ENCODE results near the gene NEURL1.

Gene NEURL1

DNA sequence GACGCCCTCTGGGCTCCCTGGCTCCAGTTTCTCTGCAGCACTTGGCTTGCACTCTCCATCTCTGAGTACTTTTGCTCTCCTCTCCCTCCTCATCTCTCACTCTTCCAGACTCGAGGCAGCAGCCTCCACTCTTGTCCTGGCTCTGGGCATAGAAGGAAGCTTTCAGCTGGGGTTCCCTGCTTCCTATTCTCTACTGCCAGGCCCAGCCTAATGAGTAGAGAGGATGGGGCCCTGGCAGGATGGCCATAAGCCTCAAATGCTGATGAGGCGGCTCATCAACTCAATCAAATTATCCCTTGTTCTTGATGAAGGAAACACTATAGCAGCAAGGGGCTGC, 55.8 kb downstream of the NEURL1 start:
- no peaks in the 10 kb centered on the region for H3K27me3 ChIP-seq
- no peak overlapping the region for H3K27ac ChIP-seq
- no peaks in the 10 kb centered on the region for H3K36me3 ChIP-seq
- no peak for DNase-seq
- H3K4me1 ChIP-seq = no peaks in the 10 kb centered on the region
- intact Hi-C loops (cut with DNase I; ENCODE audit: low total_unique reads) = no loop called here
- no peaks in the 10 kb centered on the region for H3K9me3 ChIP-seq
- H3K4me3 ChIP-seq = no peak overlapping the region
- TF ChIP-seq, protein P1, sequence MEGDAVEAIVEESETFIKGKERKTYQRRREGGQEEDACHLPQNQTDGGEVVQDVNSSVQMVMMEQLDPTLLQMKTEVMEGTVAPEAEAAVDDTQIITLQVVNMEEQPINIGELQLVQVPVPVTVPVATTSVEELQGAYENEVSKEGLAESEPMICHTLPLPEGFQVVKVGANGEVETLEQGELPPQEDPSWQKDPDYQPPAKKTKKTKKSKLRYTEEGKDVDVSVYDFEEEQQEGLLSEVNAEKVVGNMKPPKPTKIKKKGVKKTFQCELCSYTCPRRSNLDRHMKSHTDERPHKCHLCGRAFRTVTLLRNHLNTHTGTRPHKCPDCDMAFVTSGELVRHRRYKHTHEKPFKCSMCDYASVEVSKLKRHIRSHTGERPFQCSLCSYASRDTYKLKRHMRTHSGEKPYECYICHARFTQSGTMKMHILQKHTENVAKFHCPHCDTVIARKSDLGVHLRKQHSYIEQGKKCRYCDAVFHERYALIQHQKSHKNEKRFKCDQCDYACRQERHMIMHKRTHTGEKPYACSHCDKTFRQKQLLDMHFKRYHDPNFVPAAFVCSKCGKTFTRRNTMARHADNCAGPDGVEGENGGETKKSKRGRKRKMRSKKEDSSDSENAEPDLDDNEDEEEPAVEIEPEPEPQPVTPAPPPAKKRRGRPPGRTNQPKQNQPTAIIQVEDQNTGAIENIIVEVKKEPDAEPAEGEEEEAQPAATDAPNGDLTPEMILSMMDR (IDR thresholded peaks at IDR 0.05) = no peak

DNA sequence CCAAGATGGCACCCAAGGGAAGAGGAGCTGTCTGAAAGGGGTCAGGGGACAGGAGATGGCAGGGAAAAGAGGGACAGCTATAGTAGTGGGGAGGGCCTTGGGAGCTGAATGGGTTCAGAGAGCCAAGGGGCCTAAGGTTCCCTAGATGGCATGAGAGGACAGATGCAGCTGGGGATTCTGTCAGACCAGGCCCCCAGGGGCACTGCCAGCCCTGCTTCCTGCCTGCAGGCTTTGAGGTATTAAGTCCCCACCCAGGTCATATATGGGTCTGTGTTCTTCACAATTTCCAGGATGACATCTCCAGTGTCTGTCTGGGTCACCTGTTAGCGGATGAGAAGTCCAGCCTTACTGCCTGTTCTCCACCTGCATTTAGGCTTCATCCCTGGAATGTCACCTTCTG, 56.7 kb downstream of the NEURL1 start:
- TF ChIP-seq, protein P1 (IDR thresholded peaks at IDR 0.05) = no peak
- Histone ChIP-seq H3K4me3 (no peak overlapping the region), H3K27ac (no peak overlapping the region), H3K4me1 (peaks cover 0 to 6% (median 2%) of the 10 kb centered on the region in 4 donors), H3K27me3 (no peaks in the 10 kb centered on the region), H3K36me3 (no peaks in the 10 kb centered on the region), H3K9me3 (no peaks in the 10 kb centered on the region)
- intact Hi-C loops (cut with DNase I; ENCODE audit: low total_unique reads) = no loop called here
- no peak for DNase-seq

DNA sequence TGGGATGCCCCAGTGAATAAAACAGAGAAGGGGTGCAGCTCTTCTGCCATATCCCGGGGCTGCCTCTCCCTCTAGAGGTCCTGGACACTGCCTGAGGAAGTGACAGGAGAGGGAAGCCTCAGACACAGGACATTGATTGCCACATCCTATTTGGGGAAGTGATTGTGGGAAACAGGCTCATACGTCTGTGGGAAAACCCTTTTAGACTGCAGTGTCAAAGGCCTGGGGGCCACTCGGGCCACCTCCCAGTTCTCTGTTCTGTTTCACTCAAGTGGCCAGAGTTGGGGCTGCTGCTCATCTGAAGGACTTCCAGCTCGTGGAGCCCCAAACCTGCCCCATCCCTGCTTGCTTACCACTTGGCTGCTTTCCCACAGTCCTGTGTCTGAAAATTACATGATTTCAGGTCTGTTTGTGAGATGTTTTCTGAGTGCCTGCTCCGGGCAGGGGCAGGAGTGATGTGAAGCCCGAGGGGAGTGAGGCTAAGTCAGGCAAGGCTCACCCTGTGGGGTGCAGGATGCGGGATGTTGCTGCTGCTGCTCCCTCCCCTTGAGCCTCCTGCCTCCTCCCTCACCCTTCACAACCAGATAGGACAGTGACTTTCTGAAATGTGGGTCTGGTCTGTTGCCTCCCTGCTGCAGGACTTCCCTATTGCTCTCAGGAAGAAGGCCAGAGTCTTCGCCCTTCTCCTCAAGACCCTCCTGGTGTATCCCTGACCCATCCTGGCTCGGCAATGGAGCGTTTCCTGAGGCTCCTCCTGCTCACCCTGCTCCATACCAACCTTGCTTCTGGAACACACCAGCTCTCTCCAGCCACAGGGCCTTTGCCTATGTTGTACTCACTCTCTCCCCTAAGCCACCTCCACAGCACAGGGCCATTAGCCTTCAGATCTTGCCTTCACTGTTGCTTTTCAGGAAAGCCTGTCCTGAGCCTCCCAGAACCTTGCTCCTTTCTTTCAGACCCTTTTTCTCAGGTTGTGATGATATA, 58.4 kb downstream of the NEURL1 start:
- intact Hi-C loops (cut with DNase I; ENCODE audit: low total_unique reads) = no loop called here
- Histone ChIP-seq H3K4me3 (no peak overlapping the region), H3K27me3 (no peaks in the 10 kb centered on the region), H3K9me3 (no peaks in the 10 kb centered on the region), H3K4me1 (peaks cover 0 to 16% (median 12%) of the 10 kb centered on the region in 4 donors), H3K27ac (no peak overlapping the region), H3K36me3 (no peaks in the 10 kb centered on the region)
- TF ChIP-seq, protein P1 (IDR thresholded peaks at IDR 0.05) = no peak
- no peak for DNase-seq

DNA sequence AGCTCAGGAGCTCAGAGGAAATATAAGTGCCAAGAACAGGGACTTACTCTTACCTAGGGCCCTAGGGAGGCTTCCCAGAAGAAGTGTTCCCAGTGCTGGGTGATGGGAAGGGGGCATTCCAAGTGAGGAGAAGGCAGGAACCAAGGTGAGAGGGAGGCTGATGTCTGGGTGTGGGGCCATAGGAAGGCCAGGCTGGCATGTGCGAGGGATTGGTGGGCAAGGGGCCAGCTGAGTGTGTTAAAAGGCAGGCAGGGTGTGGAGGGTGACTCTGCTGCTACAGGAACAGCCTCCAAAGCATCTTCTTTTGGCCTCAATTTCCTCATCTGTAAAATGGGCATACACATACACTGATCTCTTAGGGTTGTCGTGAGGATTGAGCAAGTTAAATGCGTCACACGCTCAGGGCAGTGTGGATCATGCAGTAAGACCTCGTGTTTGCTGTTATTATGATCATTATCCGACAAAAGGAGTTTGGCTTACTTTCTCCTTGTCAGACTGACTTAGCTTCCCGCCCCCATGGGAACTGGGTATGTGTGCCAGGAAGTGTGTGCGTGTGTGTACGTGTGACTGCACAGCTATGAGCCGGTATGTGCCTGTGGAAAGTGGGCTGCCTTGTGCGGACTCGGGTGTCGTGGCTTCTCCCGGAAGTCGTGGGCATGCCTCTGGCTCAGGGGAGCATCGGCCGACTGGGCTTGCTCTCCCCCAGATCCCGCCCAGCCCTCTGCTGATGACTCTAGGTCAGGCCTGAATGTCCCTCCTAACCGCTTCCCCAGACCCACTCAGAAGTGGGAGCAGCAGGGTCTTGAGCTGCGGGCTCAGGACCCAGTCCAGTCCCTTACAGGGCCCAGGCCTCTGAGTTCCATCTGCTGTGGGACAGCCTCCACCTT, 59.6 kb downstream of the NEURL1 start:
- no peak for DNase-seq
- TF ChIP-seq, protein P1 (IDR thresholded peaks at IDR 0.05) = no peak
- intact Hi-C loops (cut with DNase I; ENCODE audit: low total_unique reads) = no loop called here
- Histone ChIP-seq H3K9me3 (no peaks in the 10 kb centered on the region), H3K4me1 (peaks cover 0 to 16% (median 12%) of the 10 kb centered on the region in 4 donors), H3K36me3 (no peaks in the 10 kb centered on the region), H3K27me3 (peaks cover 0 to 4% of the 10 kb centered on the region in 2 donors), H3K27ac (no peak overlapping the region), H3K4me3 (no peak overlapping the region)

GRCh38 chr10:103553743-103554487, 60.4 kb downstream of the NEURL1 start:
- no peak overlapping the region for H3K4me3 ChIP-seq
- DNase-seq = no peak
- TF ChIP-seq, protein P1 (IDR thresholded peaks at IDR 0.05) = no peak
- H3K4me1 ChIP-seq = peaks cover 0 to 16% (median 12%) of the 10 kb centered on the region in 4 donors
- peaks cover 0 to 6% of the 10 kb centered on the region in 2 donors for H3K27me3 ChIP-seq
- no peak overlapping the region for H3K27ac ChIP-seq
- H3K36me3 ChIP-seq = no peaks in the 10 kb centered on the region
- H3K9me3 ChIP-seq = no peaks in the 10 kb centered on the region
- intact Hi-C loops (cut with DNase I; ENCODE audit: low total_unique reads) = no loop called here

Data from tibial artery (tissue), 4 donors.